Gastrocnemius medialis (tissue), 4 donors: ENCODE measurements around the gene PRKG1. TPM values are rescaled to one million over a fixed set of nuclear protein-coding genes. Genes with fewer than 3 reads are reported as not detected.

ENCODE experiments used
- ATAC-seq, 2 donors: fragments of 150-250 bp; one replicate each; pipeline ENCODE4 v1.9.1; 2016
- DNase-seq, 2 donors: peaks; one replicate each; pipeline ENCODE4 v3.0.0-alpha.2; 2019
- H3K27ac ChIP-seq, 4 donors: fragments of 200-600 bp; sonication (generic); 1 replicate in 1 of 4; 2 replicates in 3 of 4; pipeline ENCODE4 v1.5.1; 2016 to 2018; ENCODE audit warnings: mild to moderate bottlenecking in 2 of 4, moderate library complexity in 1 of 4
- H3K27me3 ChIP-seq, 3 donors: fragments of 200-600 bp; sonication (generic) in 2 of 3; 1 replicate in 1 of 3; 2 replicates in 2 of 3; pipeline versions ENCODE4 v1.5.1 to v1.6.0; 2016 to 2019; ENCODE audit warnings: mild to moderate bottlenecking in 1 of 3, moderate library complexity in 1 of 3
- H3K36me3 ChIP-seq, 2 donors: fragments of 200-600 bp; sonication (generic) in 1 of 2; one replicate each; pipeline ENCODE4 v1.5.1; 2017 to 2018
- H3K4me1 ChIP-seq, 2 donors: fragments of 200-600 bp; sonication (generic) in 1 of 2; one replicate each; pipeline ENCODE4 v1.5.1; 2016 to 2017; ENCODE audit warnings: mild to moderate bottlenecking in 2 of 2
- H3K4me3 ChIP-seq, 4 donors: fragments of 200-600 bp; sonication (generic) in 3 of 4; 1 replicate in 1 of 4; 2 replicates in 3 of 4; pipeline ENCODE4 v1.5.1; 2016 to 2019; ENCODE audit warnings: mild to moderate bottlenecking in 2 of 4
- H3K9me3 ChIP-seq, 3 donors: fragments of 200-600 bp; sonication (generic) in 2 of 3; 1 replicate in 1 of 3; 2 replicates in 2 of 3; pipeline ENCODE4 v1.5.1; 2016 to 2019
- POLR2A ChIP-seq, 2 donors: fragments of 450-650 bp; IDR thresholded peaks; one replicate each; pipeline ENCODE4 v1.6.1; 2017; ENCODE audit warnings: antibody characterized with exemption in 2 of 2, mild to moderate bottlenecking in 2 of 2, moderate library complexity in 2 of 2
- in situ Hi-C, 4 donors: fragments of 200-750 bp; cut with MboI; loops; one replicate each; pipeline versions ENCODE4 v1.15.0 to v1.8.0; 2017; ENCODE audit warnings: low sequenced_read_pairs in 4 of 4
- intact Hi-C: fragments of 100-400 bp; cut with DNase I; formaldehyde crosslinking; loops from one replicate; pipeline ENCODE4 v1.15.1; 2023; ENCODE audit warnings: low total_unique reads
- total RNA-seq, 4 donors: library from RNA; depleted of rRNA; stranded (reverse); fragments of >200 nt; gene quantifications; one replicate each; pipeline versions ENCODE4 v1.1.0 to v1.2.3, GENCODE V29; 2016
- TF ChIP-seq, protein P1 (sequence below), 5 experiments: fragments of 450-650 bp in 3 of 5; fragments of 200-600 bp in 2 of 5; sonication (generic) in 2 of 5; IDR thresholded peaks in 4 of 5; conservative IDR thresholded peaks in 1 of 5; 1 replicate in 4 of 5; 2 replicates in 1 of 5; pipeline ENCODE4 v1.5.1; 2016 to 2019; ENCODE audit warnings: antibody characterized with exemption in 5 of 5, mild to moderate bottlenecking in 3 of 5, moderate library complexity in 3 of 5

PRKG1 gene
- total RNA-seq, 4 donors from 2014 or later, result 10.4 to 39.4 (median 25.1) TPM

DNA sequence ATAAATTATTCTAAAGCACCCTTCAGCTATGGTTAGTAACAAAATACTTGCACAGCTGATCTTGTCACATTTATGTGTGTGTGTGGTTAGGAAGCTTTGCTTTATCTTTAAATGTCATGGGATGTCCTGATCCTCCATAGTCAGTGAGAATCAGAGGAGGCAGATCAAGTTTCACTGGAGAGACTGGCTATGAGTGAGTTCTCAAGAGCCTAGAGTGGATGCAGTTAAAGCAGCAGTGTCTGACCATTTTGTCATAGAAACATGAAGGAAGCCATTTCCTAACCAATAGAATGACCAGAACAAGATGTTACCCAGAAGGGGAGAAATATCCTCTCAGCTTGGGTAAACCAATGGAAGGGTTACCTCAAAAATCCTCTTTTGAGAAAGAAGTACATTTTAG lies 1032.6 kb downstream of the PRKG1 start:
- no peaks in the 10 kb centered on the region for H3K36me3 ChIP-seq
- H3K27me3 ChIP-seq, result no peaks in the 10 kb centered on the region
- in situ Hi-C loops (no loop called here), intact Hi-C loops (loop anchor here (5.0 kb wide), 2 partner anchors 150 to 410 kb away; partner anchors contain the start of gene CSTF2T)
- peak overlapping the region; percentile 76 to 87 (median 78) for H3K27ac ChIP-seq
- H3K4me1 ChIP-seq, result peaks cover 35 to 44% of the 10 kb centered on the region in 2 donors
- DNase-seq (peak in 1 of 2 donors; percentile 17), ATAC-seq (peak; percentile 42 to 43)
- H3K4me3 ChIP-seq, result no peak overlapping the region
- no peaks in the 10 kb centered on the region for H3K9me3 ChIP-seq
- TF ChIP-seq POLR2A (IDR thresholded peaks at IDR 0.05), result no peak
- TF ChIP-seq, protein P1, sequence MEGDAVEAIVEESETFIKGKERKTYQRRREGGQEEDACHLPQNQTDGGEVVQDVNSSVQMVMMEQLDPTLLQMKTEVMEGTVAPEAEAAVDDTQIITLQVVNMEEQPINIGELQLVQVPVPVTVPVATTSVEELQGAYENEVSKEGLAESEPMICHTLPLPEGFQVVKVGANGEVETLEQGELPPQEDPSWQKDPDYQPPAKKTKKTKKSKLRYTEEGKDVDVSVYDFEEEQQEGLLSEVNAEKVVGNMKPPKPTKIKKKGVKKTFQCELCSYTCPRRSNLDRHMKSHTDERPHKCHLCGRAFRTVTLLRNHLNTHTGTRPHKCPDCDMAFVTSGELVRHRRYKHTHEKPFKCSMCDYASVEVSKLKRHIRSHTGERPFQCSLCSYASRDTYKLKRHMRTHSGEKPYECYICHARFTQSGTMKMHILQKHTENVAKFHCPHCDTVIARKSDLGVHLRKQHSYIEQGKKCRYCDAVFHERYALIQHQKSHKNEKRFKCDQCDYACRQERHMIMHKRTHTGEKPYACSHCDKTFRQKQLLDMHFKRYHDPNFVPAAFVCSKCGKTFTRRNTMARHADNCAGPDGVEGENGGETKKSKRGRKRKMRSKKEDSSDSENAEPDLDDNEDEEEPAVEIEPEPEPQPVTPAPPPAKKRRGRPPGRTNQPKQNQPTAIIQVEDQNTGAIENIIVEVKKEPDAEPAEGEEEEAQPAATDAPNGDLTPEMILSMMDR (IDR thresholded peaks at IDR 0.05 in 4 of 5, conservative IDR thresholded peaks at IDR 0.05 in 1 of 5), result no peak

GRCh38 chr10:52108236-52108635 lies 1033.9 kb downstream of the PRKG1 start:
- peak; percentile 64 to 76 for ATAC-seq
- H3K36me3 ChIP-seq, result no peaks in the 10 kb centered on the region
- H3K27me3 ChIP-seq, result no peaks in the 10 kb centered on the region
- TF ChIP-seq POLR2A (IDR thresholded peaks at IDR 0.05), result no peak
- TF ChIP-seq, protein P1 (IDR thresholded peaks at IDR 0.05 in 4 of 5, conservative IDR thresholded peaks at IDR 0.05 in 1 of 5), result no peak
- intact Hi-C loops (loop anchor here (5.0 kb wide), 2 partner anchors 149 to 411 kb away; partner anchors contain the start of gene CSTF2T), in situ Hi-C loops (no loop called here)
- H3K9me3 ChIP-seq, result no peaks in the 10 kb centered on the region
- DNase-seq, result peak; percentile 33 to 35
- peaks cover 35 to 44% of the 10 kb centered on the region in 2 donors for H3K4me1 ChIP-seq
- H3K27ac ChIP-seq, result peak overlapping the region; percentile 76 to 87 (median 78)
- H3K4me3 ChIP-seq, result no peak overlapping the region

DNA sequence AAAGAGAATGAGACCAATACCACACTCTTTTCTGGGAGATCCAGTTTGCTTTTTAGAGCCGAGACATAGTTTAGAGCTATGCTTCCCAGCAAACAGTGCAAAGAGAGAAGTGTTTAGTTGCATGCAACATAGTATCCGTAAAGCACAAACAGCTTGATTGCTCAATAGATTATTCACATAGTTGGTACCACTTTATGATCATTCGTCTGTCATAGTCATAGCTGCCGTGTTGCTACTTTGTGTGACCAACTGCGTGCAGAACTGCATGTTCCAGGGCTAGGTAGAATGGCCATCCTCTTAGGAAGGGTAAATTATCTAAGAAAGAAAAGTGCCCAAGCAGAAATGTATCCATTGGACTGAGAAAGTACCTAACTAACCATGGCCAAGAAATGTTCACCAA lies 1036.3 kb downstream of the PRKG1 start:
- Histone ChIP-seq H3K36me3 (no peaks in the 10 kb centered on the region), H3K4me1 (peaks cover 32 to 44% of the 10 kb centered on the region in 2 donors), H3K4me3 (peak overlapping the region in 2 of 4 donors; percentile 4 to 5), H3K27ac (peak overlapping the region; percentile 76 to 87 (median 78)), H3K27me3 (no peaks in the 10 kb centered on the region), H3K9me3 (no peaks in the 10 kb centered on the region)
- intact Hi-C loops, result no loop called here
- in situ Hi-C loops, result no loop called here
- peak; percentile 23 to 59 for DNase-seq
- TF ChIP-seq, protein P1 (IDR thresholded peaks at IDR 0.05 in 4 of 5, conservative IDR thresholded peaks at IDR 0.05 in 1 of 5), result no peak
- TF ChIP-seq POLR2A (IDR thresholded peaks at IDR 0.05), result peak in 1 of 2 donors; percentile 27
- ATAC-seq, result peak; percentile 77 to 90

- Histone ChIP-seq H3K4me1 (peaks cover 25 to 44% of the 10 kb centered on the region in 2 donors), H3K9me3 (no peaks in the 10 kb centered on the region), H3K36me3 (no peaks in the 10 kb centered on the region), H3K27me3 (no peaks in the 10 kb centered on the region), H3K27ac (peak overlapping the region; percentile 76 to 87 (median 78)), H3K4me3 (peak overlapping the region in 1 of 4 donors; percentile 5)
- ATAC-seq (peak; percentile 53 to 64), DNase-seq (no peak)
- in situ Hi-C loops, result no loop called here
- intact Hi-C loops, result loop anchor here (1.0 kb wide), 1 partner anchor 17 kb away; no protein-coding TSS in a partner anchor
- TF ChIP-seq, protein P1 (IDR thresholded peaks at IDR 0.05 in 4 of 5, conservative IDR thresholded peaks at IDR 0.05 in 1 of 5), result no peak
- TF ChIP-seq POLR2A (IDR thresholded peaks at IDR 0.05), result no peak
These were observed 1037.0 kb downstream of the PRKG1 start for GRCh38 chr10:52111101-52111891.
